OCI-LY7 (cell line): Measurements from ENCODE around the gene CIB2. TPM values are rescaled to one million over a fixed set of nuclear protein-coding genes. Genes with fewer than 3 reads are reported as not detected.
A peak's percentile ranks its signal among the peaks of the same experiment; 100 is the strongest.

ENCODE experiments used
- BruUV-seq: library from RNA; stranded (reverse); fragments of 400-500 nt; replicated peaks from 2 replicates; lab custom pipeline; 2021; lab: Mats Ljungman, UMichigan
- CTCF ChIA-PET: fragments of 300-600 bp; sonication (Branson Sonifier 250); formaldehyde crosslinking; loops from one replicate; lab custom pipeline; 2022; ENCODE audit warnings: antibody characterized with exemption; ENCODE audit not compliant: unreplicated experiment; lab: Charles Lee
- POLR2A ChIA-PET: fragments of 300-600 bp; sonication (Branson Sonifier 250); formaldehyde crosslinking; loops from one replicate; lab custom pipeline; 2022; ENCODE audit warnings: antibody characterized with exemption; lab: Charles Lee
- DNase-seq: peaks from one replicate; pipeline ENCODE4 v3.0.0-alpha.2; 2015; ENCODE audit warnings: low spot score
- H2AFZ ChIP-seq: fragments of 200-600 bp; sonication (generic), shearing (Covaris generic); 2 replicates; pipeline ENCODE4 v1.6.1; 2014; ENCODE audit warnings: mild to moderate bottlenecking, antibody characterized with exemption, low read length, moderate library complexity
- H3K27ac ChIP-seq: fragments of 200-600 bp; sonication (generic); 2 replicates; pipeline ENCODE4 v1.5.1; 2014; ENCODE audit warnings: mixed run types, low read depth, mild to moderate bottlenecking, moderate library complexity, low read length, inconsistent platforms; ENCODE audit not compliant: poor library complexity, severe bottlenecking
- H3K36me3 ChIP-seq: fragments of 200-600 bp; sonication (generic); 2 replicates; pipeline ENCODE4 v1.6.1; 2014; ENCODE audit warnings: mild to moderate bottlenecking, antibody characterized with exemption, low read length, moderate library complexity, mixed read lengths; ENCODE audit not compliant: insufficient read depth
- H3K4me1 ChIP-seq: fragments of 200-600 bp; sonication (generic); 2 replicates; pipeline ENCODE4 v1.5.1; 2014; ENCODE audit warnings: mild to moderate bottlenecking, low read length; ENCODE audit not compliant: insufficient read depth, poor library complexity, severe bottlenecking
- H3K4me2 ChIP-seq: fragments of 200-600 bp; sonication (generic); 2 replicates; pipeline ENCODE4 v1.6.1; 2014; ENCODE audit warnings: mild to moderate bottlenecking, low read length
- H3K4me3 ChIP-seq: fragments of 200-600 bp; sonication (generic); 2 replicates; pipeline ENCODE4 v1.5.1; 2014; ENCODE audit warnings: mild to moderate bottlenecking, low read depth, low read length; ENCODE audit not compliant: poor library complexity, severe bottlenecking
- H3K79me2 ChIP-seq: fragments of 200-600 bp; sonication (generic); 2 replicates; pipeline ENCODE4 v1.6.1; 2016; ENCODE audit warnings: low read depth, mild to moderate bottlenecking, low read length, moderate library complexity, mixed read lengths; ENCODE audit not compliant: insufficient read depth
- H3K9me2 ChIP-seq: fragments of 200-600 bp; sonication (generic); 2 replicates; pipeline ENCODE4 v1.6.1; 2016; ENCODE audit warnings: mild to moderate bottlenecking, low read length, mixed read lengths; ENCODE audit not compliant: insufficient read depth
- H3K9me3 ChIP-seq: fragments of 200-600 bp; sonication (generic); 2 replicates; pipeline ENCODE4 v1.6.1; 2014; ENCODE audit warnings: mild to moderate bottlenecking, mixed run types, low read length, mixed read lengths
- H4K20me1 ChIP-seq: fragments of 200-600 bp; sonication (generic); 2 replicates; pipeline ENCODE4 v1.6.1; 2014; ENCODE audit warnings: mild to moderate bottlenecking, antibody characterized with exemption, low read length, moderate library complexity, mixed read lengths; ENCODE audit not compliant: insufficient read depth
- CTCF ChIP-seq: fragments of 200-600 bp; sonication (generic); conservative IDR thresholded peaks from 2 replicates; pipeline ENCODE4 v1.5.1; 2014; ENCODE audit warnings: mild to moderate bottlenecking, antibody characterized with exemption, low read length, moderate library complexity, mixed read lengths
- EZH2phosphoT487 ChIP-seq: fragments of 200-600 bp; sonication (generic); IDR thresholded peaks from 2 replicates; pipeline ENCODE4 v1.6.1; 2018; ENCODE audit warnings: low read depth, borderline replicate concordance, mild to moderate bottlenecking, mixed run types, antibody characterized with exemption, low read length, moderate library complexity, mixed read lengths
- intact Hi-C: fragments of 100-400 bp; cut with micrococcal nuclease; formaldehyde crosslinking; loops from one replicate; pipeline ENCODE4 v1.10.0; 2022; ENCODE audit not compliant: unreplicated experiment
- total RNA-seq, 2 experiments: library from RNA; depleted of rRNA in 1 of 2; stranded (reverse); fragments of >200 nt in 1 of 2; shearing (Covaris generic) in 1 of 2; gene quantifications; 2 replicates each; pipeline ENCODE4 v1.2.3, GENCODE V29; 2014 to 2022

The CIB2 gene
- total RNA-seq, 2 experiments from 2014 or later: 0.36 to 5.0 TPM

DNA sequence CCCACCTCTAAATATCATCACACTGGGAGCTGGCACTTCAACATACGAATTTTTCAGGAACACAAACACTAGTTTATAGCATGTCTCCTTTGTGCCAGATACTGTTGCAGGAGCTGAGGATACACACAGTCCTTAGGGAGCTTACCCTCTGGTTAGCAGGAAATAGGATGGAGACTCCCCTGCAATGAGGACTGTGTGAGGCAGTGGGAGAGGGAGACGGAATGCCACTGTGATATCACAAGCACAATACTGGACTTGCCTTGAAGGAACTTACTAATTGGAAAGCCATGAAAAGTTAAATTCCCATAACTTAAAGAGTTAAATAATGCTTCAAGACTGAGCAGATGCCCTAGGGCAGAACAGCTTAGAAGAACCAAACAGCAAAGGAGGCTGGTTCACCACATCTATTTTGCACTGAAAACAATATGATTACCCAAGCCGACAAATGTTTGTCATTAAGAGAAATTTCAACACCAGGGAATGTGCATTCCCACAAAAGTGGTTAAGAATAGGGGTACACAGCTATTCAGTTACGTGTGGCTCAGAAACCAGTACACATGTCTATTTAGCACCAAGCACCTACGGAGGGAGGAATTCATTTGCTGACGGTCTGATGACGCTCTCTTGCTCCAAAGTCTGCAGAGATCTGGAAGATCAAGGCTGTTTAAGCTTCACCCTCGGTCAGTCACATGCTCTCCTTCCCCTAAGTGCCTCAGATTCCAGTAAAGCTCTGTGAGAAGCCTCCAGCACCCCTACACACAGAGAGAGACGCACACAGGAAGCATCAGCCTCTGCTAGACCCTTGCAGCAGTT lies 59.0 kb downstream of the CIB2 start:
- Histone ChIP-seq H3K36me3 (peaks cover 16% of the 10 kb centered on the region; the same call in 1 of the 2 replicates), H3K4me1 (peaks cover 64% of the 10 kb centered on the region), H3K27ac (no peak overlapping the region), H3K4me3 (no peak overlapping the region), H3K9me3 (no peaks in the 10 kb centered on the region), H3K79me2 (peaks cover 93% of the 10 kb centered on the region), H2AFZ (no peak overlapping the region), H4K20me1 (0 out of 2 replicates have a peak, but pooled peaks cover 7% of the 10 kb centered on the region), H3K9me2 (no peaks in the 10 kb centered on the region), H3K4me2 (peak overlapping the region; percentile 8; the same call in 1 of the 2 replicates)
- intact Hi-C loops: no loop called here
- POLR2A ChIA-PET: interaction anchor here (0.8 to 1.7 kb wide), 6 partner anchors 10 to 102 kb away, joined by 4 to 6 read pairs (median 4); no protein-coding TSS in a partner anchor
- no TSS peak for BruUV-seq
- no peak for DNase-seq
- CTCF ChIA-PET: no interaction called here
- TF ChIP-seq EZH2phosphoT487 (no peak), CTCF (no peak)

DNA sequence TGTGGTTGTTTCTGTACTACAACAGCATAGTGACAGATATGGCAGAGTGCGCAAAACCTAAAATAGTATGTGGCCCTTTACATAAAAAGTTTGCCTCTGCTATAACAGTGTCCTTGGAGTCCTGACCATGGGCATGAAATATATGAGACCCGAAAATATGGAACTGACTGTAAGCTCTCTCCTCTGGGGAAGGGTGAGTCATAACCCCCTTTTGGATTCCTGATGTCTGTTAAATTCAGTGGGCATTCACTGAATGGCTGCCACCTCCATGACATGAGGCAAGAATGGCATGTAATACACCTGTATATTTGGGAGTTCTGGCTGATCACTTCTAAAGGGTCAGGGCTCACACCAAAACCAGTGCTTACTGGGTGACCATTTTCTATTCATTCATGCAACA lies 59.9 kb downstream of the CIB2 start:
- no peak overlapping the region for H3K27ac ChIP-seq
- BruUV-seq: no TSS peak
- H3K4me1 ChIP-seq: peaks cover 70% of the 10 kb centered on the region
- no peak for TF ChIP-seq CTCF
- TF ChIP-seq EZH2phosphoT487: no peak
- ChIA-PET CTCF (no interaction called here), POLR2A (interaction anchor here (1.2 to 5.9 kb wide), 4 partner anchors 11 to 37 kb away, joined by 4 to 53 read pairs (median 4); no protein-coding TSS in a partner anchor)
- no peak for DNase-seq
- no peak overlapping the region for H3K4me2 ChIP-seq
- peaks cover 16% of the 10 kb centered on the region; the same call in 1 of the 2 replicates for H3K36me3 ChIP-seq
- H3K79me2 ChIP-seq: peaks cover 94% of the 10 kb centered on the region
- H3K4me3 ChIP-seq: no peak overlapping the region
- H3K9me2 ChIP-seq: no peaks in the 10 kb centered on the region
- H3K9me3 ChIP-seq: no peaks in the 10 kb centered on the region
- no peak overlapping the region for H2AFZ ChIP-seq
- H4K20me1 ChIP-seq: 0 out of 2 replicates have a peak, but pooled peaks cover 7% of the 10 kb centered on the region
- intact Hi-C loops: no loop called here
